Colonic mucosa (tissue), 4 donors: ENCODE data around the gene HIP1. TPM values are rescaled to one million over a fixed set of nuclear protein-coding genes. Genes with fewer than 3 reads are reported as not detected.
"Not testable (repeated sequence)": the region's sequence is repeated elsewhere in the genome, so short reads cannot be mapped to it uniquely, and the experiment has no call there.

ENCODE experiments used
- DNase-seq: peaks from one replicate; pipeline ENCODE4 v3.0.0-alpha.2; 2020
- H3K27ac ChIP-seq: fragments of 200-600 bp; one replicate; pipeline ENCODE4 v1.8.0; 2021
- H3K27me3 ChIP-seq: fragments of 200-600 bp; one replicate; pipeline ENCODE4 v1.8.0; 2021
- H3K36me3 ChIP-seq: fragments of 200-600 bp; one replicate; pipeline ENCODE4 v1.8.0; 2021
- H3K4me1 ChIP-seq: fragments of 200-600 bp; one replicate; pipeline ENCODE4 v1.8.0; 2021; ENCODE audit warnings: mild to moderate bottlenecking
- H3K4me3 ChIP-seq: fragments of 200-600 bp; one replicate; pipeline ENCODE4 v1.8.0; 2021
- H3K9ac ChIP-seq, 2 donors: one replicate each; pipeline ENCODE4 v1.7.0; 2013; ENCODE audit warnings: control low read depth in 2 of 2, low read depth in 2 of 2, low read length in 2 of 2
- H3K9me3 ChIP-seq: fragments of 200-600 bp; one replicate; pipeline ENCODE4 v1.8.0; 2021
- intact Hi-C: fragments of 100-400 bp; cut with DNase I; formaldehyde crosslinking; loops from one replicate; pipeline ENCODE4 v1.14.1; 2022
- total RNA-seq, 2 donors: library from RNA; stranded (reverse); fragmentation: NEBNext Ultra II Directional in 1 of 2; extraction: Animal tissue kit (Norgen Biotek cat#: 25700) in 1 of 2; gene quantifications; one replicate each; pipeline ENCODE4 v1.2.1, GENCODE V29; 2021
- TF ChIP-seq, protein P1 (sequence below): fragments of 200-600 bp; IDR thresholded peaks from one replicate; pipeline ENCODE4 v1.8.0; 2022; ENCODE audit warnings: antibody characterized with exemption, mild to moderate bottlenecking
- donor health status: healthy.
- donor health status: DM: no; HTN: no; CAD: no.
- donor health status: DM: no; HTN: no; CAD: no.

HIP1 gene
- total RNA-seq, 2 donors from 2014 or later: 4.8 to 5.5 TPM

DNA sequence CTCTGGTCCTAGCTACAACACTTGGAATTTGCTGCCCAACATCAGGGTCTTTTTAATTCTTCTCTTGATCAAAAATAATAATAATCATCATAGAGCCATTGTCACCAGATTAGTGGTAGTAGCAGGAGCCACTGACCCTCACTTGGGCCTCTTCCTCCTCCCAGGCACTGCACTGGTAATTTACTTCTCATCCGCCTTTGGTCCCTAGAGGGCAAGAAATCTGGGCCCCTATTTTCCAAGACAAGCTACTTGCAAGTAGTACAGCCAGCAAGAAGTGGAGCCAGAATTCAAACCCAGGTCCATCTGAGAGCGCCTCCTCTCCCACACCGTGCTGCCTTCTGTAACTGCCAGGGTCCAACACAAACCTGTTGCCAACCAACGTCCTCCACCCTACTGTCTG, 125.4 kb downstream of the HIP1 start:
- no peak for DNase-seq
- no peaks in the 10 kb centered on the region for H3K36me3 ChIP-seq
- no peak overlapping the region for H3K9ac ChIP-seq
- intact Hi-C loops: no loop called here
- H3K9me3 ChIP-seq: no peaks in the 10 kb centered on the region
- no peaks in the 10 kb centered on the region for H3K4me1 ChIP-seq
- H3K27ac ChIP-seq: no peak overlapping the region
- TF ChIP-seq, protein P1, sequence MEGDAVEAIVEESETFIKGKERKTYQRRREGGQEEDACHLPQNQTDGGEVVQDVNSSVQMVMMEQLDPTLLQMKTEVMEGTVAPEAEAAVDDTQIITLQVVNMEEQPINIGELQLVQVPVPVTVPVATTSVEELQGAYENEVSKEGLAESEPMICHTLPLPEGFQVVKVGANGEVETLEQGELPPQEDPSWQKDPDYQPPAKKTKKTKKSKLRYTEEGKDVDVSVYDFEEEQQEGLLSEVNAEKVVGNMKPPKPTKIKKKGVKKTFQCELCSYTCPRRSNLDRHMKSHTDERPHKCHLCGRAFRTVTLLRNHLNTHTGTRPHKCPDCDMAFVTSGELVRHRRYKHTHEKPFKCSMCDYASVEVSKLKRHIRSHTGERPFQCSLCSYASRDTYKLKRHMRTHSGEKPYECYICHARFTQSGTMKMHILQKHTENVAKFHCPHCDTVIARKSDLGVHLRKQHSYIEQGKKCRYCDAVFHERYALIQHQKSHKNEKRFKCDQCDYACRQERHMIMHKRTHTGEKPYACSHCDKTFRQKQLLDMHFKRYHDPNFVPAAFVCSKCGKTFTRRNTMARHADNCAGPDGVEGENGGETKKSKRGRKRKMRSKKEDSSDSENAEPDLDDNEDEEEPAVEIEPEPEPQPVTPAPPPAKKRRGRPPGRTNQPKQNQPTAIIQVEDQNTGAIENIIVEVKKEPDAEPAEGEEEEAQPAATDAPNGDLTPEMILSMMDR: no peak
- H3K4me3 ChIP-seq: no peak overlapping the region
- no peaks in the 10 kb centered on the region for H3K27me3 ChIP-seq

DNA sequence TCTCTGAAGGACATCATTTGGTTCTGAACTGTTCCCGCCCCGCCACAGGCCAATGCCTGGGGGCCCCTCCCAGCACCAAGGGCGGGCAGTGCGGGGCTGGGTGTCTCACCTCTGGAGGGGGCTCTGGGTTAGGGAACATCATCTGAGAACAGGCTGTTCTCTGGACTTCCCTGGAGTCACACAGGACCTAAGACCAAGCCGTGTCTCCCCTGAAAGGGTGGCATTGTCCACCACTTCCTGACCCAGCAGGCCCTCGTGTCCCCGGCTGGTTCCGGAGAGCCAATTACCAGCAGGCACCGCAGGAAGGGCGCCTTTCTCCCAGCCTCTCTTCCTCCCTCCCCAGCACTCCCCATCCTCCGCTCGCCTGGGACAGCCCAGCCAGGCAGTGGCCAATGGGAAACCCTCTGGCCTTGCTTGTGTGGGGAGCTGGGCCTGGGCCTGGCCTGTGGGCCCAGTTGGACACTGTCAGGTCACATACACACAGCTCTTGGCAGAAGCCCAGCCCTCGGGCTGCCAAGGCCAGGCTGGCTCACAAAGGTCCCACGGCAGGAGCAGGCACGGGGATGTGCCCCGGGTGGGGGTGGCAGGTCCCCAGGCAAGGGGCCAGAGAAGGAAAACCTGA, 127.1 kb downstream of the HIP1 start:
- Histone ChIP-seq H3K36me3 (no peaks in the 10 kb centered on the region), H3K4me3 (no peak overlapping the region), H3K27me3 (no peaks in the 10 kb centered on the region), H3K9me3 (no peaks in the 10 kb centered on the region), H3K4me1 (no peaks in the 10 kb centered on the region), H3K9ac (no peak overlapping the region), H3K27ac (no peak overlapping the region)
- no peak for DNase-seq
- TF ChIP-seq, protein P1: no peak
- intact Hi-C loops: no loop called here

- intact Hi-C loops, H3K36me3 ChIP-seq, H3K27ac ChIP-seq, H3K27me3 ChIP-seq, H3K4me3 ChIP-seq, H3K4me1 ChIP-seq, DNase-seq, H3K9me3 ChIP-seq, H3K9ac ChIP-seq: not testable (repeated sequence)
Measured at GRCh38 chr7:75609416-75609815, 129.3 kb downstream of the HIP1 start.

GRCh38 chr7:75608451-75609122, 130.2 kb downstream of the HIP1 start:
- no peak for DNase-seq
- Histone ChIP-seq H3K27ac (no peak overlapping the region), H3K36me3 (no peaks in the 10 kb centered on the region)

DNA sequence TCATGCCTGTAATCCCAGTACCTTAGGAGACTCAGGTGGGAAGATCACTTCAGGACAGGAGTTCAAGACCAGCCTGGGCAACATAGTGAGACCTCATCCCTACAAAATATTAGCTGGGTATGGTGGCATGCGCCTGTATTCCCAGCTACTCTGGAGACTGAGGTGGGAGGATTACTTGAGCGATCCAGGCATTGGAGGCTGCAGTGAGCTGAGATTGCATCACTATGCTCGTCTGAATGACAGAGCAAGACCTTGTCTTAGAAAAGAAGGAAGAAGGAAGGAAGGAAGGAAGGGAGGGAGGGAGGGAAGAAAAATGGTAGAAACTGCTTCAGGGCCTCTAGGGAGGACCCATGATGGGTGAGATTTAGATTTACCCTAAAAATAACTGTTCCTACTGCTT, 134.3 kb downstream of the HIP1 start:
- no peak overlapping the region for H3K4me3 ChIP-seq
- H3K9ac ChIP-seq: no peak overlapping the region
- H3K27ac ChIP-seq: no peak overlapping the region
- no peaks in the 10 kb centered on the region for H3K9me3 ChIP-seq
- DNase-seq: no peak
- intact Hi-C loops: no loop called here
- no peaks in the 10 kb centered on the region for H3K36me3 ChIP-seq
- TF ChIP-seq, protein P1: no peak
- H3K4me1 ChIP-seq: no peaks in the 10 kb centered on the region
- no peaks in the 10 kb centered on the region for H3K27me3 ChIP-seq

More at GRCh38 chr7:75608451-75609122, 130.2 kb downstream of the HIP1 start:
- no peaks in the 10 kb centered on the region for H3K27me3 ChIP-seq
- intact Hi-C loops: no loop called here
- TF ChIP-seq, protein P1: no peak
- no peak overlapping the region for H3K4me3 ChIP-seq
- no peaks in the 10 kb centered on the region for H3K9me3 ChIP-seq
- no peak overlapping the region for H3K9ac ChIP-seq
- no peaks in the 10 kb centered on the region for H3K4me1 ChIP-seq

GRCh38 chr7:75602831-75603230, 135.9 kb downstream of the HIP1 start:
- H3K27ac ChIP-seq, H3K4me3 ChIP-seq, DNase-seq, H3K36me3 ChIP-seq, H3K9me3 ChIP-seq, intact Hi-C loops, H3K27me3 ChIP-seq, H3K9ac ChIP-seq, H3K4me1 ChIP-seq: not testable (repeated sequence)
